ENCODE results near the gene MRPL51. TPM values are rescaled to one million over a fixed set of nuclear protein-coding genes. Genes with fewer than 3 reads are reported as not detected.
A peak's percentile ranks its signal among the peaks of the same experiment; 100 is the strongest.

Gene MRPL51
- total and polyA plus RNA-seq, 9 of the 15 experiments (the other 6 are each of a cell fraction or from before 2014, with no cell fraction given) = 127 to 727 (median 208) TPM

- peak; percentile 16; the same call in 1 of the 2 replicates for TF ChIP-seq THAP12 (CRISPR knock-in tag; IDR thresholded peaks at IDR 0.05)
- peak; percentile 95 for TF ChIP-seq SUPT5H (IDR thresholded peaks at IDR 0.05)
- TF ChIP-seq MAZ (CRISPR knock-in tag; conservative IDR thresholded peaks at IDR 0.05 in 1 of 2, IDR thresholded peaks at IDR 0.05 in 1 of 2) = peak in 1 of 2 experiments; percentile 20; a peak in 2 of 4 replicates
- 0 out of 2 replicates have a peak, but pooled peaks have one; percentile 38 for TF ChIP-seq ATF2 (CRISPR knock-in tag; IDR thresholded peaks at IDR 0.05)
- TF ChIP-seq HMBOX1 (IDR thresholded peaks at IDR 0.05) = no peak
- TF ChIP-seq TBL1XR1 (IDR thresholded peaks at IDR 0.05; ENCODE audit: low read length in 2 of 2) = no peak
- TF ChIP-seq PRDM10 (IDR thresholded peaks at IDR 0.05; ENCODE audit: partially characterized antibody) = peak; percentile 81
- TF ChIP-seq TEAD1 (CRISPR knock-in tag; IDR thresholded peaks at IDR 0.05) = 0 out of 4 replicates have a peak, but pooled peaks of 1 of the 2 experiments have one; percentile 50
- TF ChIP-seq SMC3 (conservative IDR thresholded peaks at IDR 0.05; ENCODE audit: insufficient read depth, low read depth, low read length) = no peak
- peak; percentile 78 for TF ChIP-seq VEZF1 (CRISPR knock-in tag; IDR thresholded peaks at IDR 0.05)
- peak; percentile 86 for TF ChIP-seq CEBPB (tag; IDR thresholded peaks at IDR 0.05)
- TF ChIP-seq SPI1 (IDR thresholded peaks at IDR 0.05; ENCODE audit: borderline replicate concordance, low read depth, low read length) = 0 out of 2 replicates have a peak, but pooled peaks have one; percentile 7
- TF ChIP-seq ZNF133 (CRISPR knock-in tag; IDR thresholded peaks at IDR 0.05) = no peak
- TF ChIP-seq ZNF436 (CRISPR knock-in tag; IDR thresholded peaks at IDR 0.05) = no peak
- no peak for TF ChIP-seq TCF3 (CRISPR knock-in tag; IDR thresholded peaks at IDR 0.05)
- no peak for TF ChIP-seq WHSC1 (IDR thresholded peaks at IDR 0.05; ENCODE audit: low read length)
Measured at GRCh38 chr12:6470375-6471163, 22.5 kb downstream of the MRPL51 start, which contains the start of gene VAMP1 (continued).
